ENCODE data around the gene EMSY.

Gene EMSY

GRCh38 chr11:76459299-76459698, 14.5 kb downstream of the EMSY start:
- DNase-seq (ENCODE audit: low read depth): no peak

- no peak for DNase-seq (ENCODE audit: low read depth)
These were observed 15.0 kb downstream of the EMSY start for GRCh38 chr11:76459846-76460245.

- DNase-seq (ENCODE audit: low read depth): no peak
These were observed 17.5 kb downstream of the EMSY start for GRCh38 chr11:76462317-76462716.

- DNase-seq (ENCODE audit: low read depth): no peak
These were observed 20.9 kb downstream of the EMSY start for GRCh38 chr11:76465701-76466100.

- no peak for DNase-seq (ENCODE audit: low read depth)
These were observed 21.8 kb downstream of the EMSY start for GRCh38 chr11:76466666-76467065.

- DNase-seq (ENCODE audit: low read depth): no peak
These were observed 24.3 kb downstream of the EMSY start for GRCh38 chr11:76469141-76469540.

- DNase-seq (ENCODE audit: low read depth): no peak
These were observed 26.6 kb downstream of the EMSY start for GRCh38 chr11:76471382-76471781.

GRCh38 chr11:76480241-76480640, 35.4 kb downstream of the EMSY start:
- no peak for DNase-seq (ENCODE audit: low read depth)

- no peak for DNase-seq (ENCODE audit: low read depth)
These were observed 46.8 kb downstream of the EMSY start for GRCh38 chr11:76491644-76492043.

GRCh38 chr11:76493040-76493439, 48.2 kb downstream of the EMSY start:
- DNase-seq (ENCODE audit: low read depth): no peak

- no peak for DNase-seq (ENCODE audit: low read depth)
These were observed 49.1 kb downstream of the EMSY start for GRCh38 chr11:76493626-76494539.

GRCh38 chr11:76495019-76495418, 50.2 kb downstream of the EMSY start:
- DNase-seq (ENCODE audit: low read depth): no peak

- DNase-seq (ENCODE audit: low read depth): no peak
These were observed 51.4 kb downstream of the EMSY start for GRCh38 chr11:76496174-76496573.

GRCh38 chr11:76501526-76502202, 56.8 kb downstream of the EMSY start:
- no peak for DNase-seq (ENCODE audit: low read depth)

- DNase-seq (ENCODE audit: low read depth): no peak
These were observed 62.0 kb downstream of the EMSY start for GRCh38 chr11:76506833-76507232.

GRCh38 chr11:76510060-76511047, 65.5 kb downstream of the EMSY start:
- no peak for DNase-seq (ENCODE audit: low read depth)

- DNase-seq (ENCODE audit: low read depth): peak; percentile 23
These were observed 68.2 kb downstream of the EMSY start for GRCh38 chr11:76512851-76513653.

GRCh38 chr11:76513654-76514034, 68.8 kb downstream of the EMSY start:
- DNase-seq (ENCODE audit: low read depth): no peak

- DNase-seq (ENCODE audit: low read depth): no peak
These were observed 70.7 kb downstream of the EMSY start for GRCh38 chr11:76515494-76515893.

GRCh38 chr11:76523147-76523546, 78.3 kb downstream of the EMSY start:
- no peak for DNase-seq (ENCODE audit: low read depth)

GRCh38 chr11:76523786-76524436, 79.1 kb downstream of the EMSY start:
- no peak for DNase-seq (ENCODE audit: low read depth)

Measured in stromal cell of bone marrow (primary cell).